Dedifferentiated amniotic fluid mesenchymal stem cell (primary cell): Measurements from ENCODE around the gene BRD4.

Source experiments
- DNase-seq: peaks from one replicate; pipeline ENCODE4 v3.0.0-alpha.2; 2016; ENCODE audit errors: extremely low spot score

Gene BRD4

DNA sequence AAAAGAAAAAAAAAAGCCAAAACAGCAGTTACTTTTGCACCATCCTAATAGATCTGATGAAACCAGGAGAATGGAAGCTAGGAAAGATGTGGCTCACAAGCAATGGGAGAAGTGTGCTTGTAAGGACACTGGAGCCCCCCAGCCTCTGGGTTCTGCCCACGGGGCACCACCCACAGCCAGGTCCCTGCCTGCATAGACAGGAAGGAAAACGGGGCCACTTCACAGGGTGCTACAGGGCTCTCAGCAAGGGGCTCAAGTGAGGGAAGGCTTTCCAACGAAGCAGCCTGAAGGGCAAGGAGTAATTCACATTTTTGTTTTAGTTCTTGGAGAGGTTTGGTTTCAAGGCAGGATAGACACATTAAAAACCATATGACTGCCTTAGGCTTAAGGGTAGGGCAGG, 42.7 kb downstream of the BRD4 start:
- DNase-seq = no peak

DNA sequence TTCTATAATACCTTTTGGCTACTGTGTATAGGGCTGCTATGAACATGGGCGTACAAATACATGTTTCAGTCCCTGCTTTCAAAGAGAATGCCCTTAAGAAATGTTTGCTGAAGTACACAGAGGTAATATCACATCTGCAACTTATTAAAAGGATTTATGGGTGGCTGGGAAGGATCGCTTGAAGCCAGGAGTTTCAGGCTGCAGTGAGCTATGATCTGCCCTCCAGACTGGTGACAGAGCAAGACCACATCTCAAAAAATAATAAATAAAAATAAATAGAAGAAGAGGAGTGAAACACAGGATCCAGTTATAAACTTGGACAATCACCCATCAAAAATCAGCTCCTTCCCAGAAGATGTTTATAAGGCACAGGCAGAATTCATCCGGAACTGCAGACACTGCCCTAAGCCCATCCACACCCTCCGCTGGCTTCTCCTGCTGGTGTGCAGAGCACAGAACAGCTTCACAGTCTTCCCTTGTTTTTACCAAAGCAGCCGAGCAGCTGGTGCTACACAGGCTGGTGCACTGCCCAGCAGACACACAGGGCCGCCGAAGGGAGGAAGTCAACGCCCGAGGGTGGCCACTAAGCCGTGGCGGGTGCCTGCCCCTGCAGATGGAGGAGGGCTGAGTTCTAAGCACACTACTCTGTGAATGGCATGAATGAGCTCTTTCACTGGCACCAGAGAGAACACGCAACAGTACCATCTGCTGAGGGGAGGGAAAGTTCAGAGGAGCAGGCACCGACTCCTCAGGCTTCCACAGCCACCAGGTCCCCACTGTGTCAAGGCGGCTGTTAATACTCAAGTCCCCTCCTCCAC, 44.0 kb downstream of the BRD4 start:
- peak; percentile 39 for DNase-seq

DNA sequence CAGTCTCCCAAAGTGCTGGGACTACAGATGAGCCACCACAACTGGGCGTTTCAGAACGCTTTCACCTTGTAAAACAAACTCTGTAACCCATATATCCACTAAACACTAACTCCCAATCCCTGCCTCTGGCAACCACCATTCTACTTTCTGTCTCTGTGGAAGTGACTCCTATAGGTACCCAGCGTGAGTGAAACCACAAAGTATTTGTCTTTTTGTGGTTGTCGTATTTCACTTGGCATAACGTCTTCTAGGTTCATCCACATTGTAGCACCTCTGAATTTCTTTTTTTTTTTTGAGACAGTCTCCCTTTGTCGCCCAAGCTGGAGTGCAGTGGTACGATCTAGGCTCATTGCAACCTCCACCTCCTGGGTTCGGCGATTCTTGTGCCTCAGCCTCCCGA, 44.8 kb downstream of the BRD4 start:
- no peak for DNase-seq

DNA sequence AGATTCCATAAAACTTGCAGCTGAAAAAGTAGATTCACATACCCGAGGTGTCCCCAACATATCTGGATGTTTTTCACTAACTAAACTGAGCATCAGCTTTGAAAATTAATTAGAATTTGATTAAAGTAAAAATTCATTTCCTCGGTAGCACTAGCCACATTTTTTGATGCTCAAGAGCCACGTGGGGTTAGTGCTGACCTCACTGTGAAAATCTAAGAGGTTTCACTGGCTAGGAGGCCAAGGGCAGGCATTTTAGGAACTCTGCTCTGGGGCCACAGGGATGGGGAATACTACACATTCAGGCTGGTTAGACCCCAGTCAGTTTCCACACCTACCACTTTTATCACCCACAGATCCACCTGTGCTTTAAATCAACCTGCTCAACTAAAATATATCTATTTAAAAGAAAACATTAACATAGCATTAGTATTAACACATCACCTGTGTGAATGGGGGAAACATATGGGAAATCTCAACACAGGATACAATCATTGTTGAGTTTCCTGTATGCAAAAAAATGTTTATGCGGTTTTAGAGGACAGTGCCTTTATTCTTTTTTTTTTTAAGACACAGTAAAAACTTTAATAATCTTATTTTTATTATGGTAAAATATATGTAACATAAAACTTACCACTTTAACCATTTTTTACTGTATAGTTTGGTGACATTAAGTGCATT, 45.5 kb downstream of the BRD4 start:
- no peak for DNase-seq

DNA sequence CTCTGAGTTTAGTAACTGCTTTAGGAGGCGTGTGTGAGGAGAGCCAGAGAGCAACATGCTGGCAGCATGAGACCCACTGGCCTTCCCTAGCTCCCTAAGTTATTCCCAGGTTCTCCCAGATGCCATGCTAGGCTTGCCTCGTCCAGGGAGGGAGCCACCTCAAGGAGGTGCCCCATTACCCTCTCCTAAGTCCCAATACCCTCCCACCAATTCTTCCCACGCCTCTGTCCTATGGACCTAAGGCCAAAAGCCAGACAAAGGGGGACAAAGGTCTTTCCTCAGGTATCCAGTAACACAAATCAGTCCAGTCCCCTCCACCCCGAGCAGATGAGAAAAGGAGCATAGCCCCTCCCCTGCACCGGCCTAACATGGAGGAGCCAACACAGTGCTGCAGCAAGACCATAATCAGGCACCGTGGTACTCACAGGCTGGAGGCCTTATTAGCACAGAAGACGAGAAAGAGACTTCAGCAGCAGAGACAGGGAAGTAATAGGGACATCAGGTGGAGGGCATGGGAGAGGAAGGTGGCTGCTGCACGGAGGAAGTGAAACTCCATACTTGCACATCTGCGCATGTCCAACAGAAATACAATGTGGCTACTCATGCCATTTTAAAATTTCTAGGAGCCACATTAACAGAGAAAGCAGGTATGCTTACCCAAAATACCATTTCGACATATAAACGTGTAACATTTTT, 46.3 kb downstream of the BRD4 start:
- DNase-seq = no peak

DNA sequence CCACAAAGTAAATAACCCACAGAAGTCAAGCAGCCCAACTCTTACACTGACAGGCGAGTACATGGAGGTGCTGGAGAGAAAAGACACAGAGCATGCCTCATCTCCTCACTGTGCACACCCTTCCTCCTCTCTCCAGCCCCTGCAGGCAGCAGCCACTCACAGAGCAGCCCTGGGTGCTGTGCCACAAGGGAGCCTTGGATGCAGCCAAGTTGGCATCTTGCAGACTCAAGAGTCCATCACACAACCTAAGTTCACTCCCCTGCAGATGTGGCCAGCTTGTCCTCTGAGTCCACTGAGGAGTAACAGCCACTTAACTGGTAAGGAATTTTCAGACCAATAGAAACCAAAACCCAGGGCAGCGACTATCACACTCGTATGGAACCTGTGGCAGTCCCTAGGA, 47.4 kb downstream of the BRD4 start:
- DNase-seq = no peak

DNA sequence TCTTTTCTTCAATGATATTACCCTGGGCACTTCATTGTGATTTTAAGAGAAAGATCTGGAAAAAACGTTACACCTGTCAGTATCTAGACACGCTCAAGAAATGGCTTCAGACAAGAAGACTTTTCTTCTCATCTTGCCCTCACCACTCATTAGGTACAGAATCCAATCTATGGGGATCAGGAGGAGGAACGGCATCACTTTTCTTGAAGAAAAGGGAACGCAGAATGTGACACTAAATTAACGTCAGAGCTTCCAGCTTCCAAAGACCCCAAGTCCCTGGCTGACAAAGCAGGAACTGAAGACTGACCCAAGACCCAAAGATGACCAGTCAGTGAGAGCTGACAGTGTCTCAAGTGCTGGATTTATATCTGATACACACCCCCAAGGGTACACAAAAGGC, 48.2 kb downstream of the BRD4 start:
- DNase-seq = no peak

DNA sequence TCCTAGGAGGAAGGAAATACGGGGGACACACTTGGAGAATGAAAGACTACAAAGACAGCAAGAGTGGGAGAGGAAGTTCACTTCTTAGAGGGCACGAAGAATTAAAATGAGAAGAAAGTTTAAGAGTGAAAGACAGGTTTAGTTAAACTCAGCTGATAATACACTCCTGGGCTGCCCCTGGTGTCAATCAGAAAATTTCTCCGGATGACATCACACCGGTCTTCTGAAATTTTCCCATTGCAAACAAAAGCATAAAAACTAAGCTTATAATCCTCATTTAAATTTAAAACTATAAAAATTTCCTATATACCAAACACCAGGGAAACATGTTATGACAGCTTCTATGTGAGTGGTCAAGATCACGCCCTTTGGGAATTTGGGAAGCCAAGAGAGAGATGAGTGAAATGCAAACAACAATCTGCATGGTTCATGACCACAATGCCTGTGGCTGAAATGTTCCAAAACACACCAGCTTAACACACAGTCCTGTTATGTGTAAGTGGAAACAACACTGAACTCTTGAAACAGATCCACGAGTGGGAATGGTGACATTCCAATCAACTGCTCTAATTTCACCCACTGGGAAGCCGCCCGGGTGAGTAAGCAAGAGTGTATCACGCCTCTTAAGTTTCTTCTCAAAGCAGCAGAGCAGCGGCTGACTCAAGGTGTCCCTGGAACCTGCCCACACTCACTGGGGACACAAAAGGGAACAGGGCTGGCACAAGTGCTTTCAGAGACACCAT, 49.0 kb downstream of the BRD4 start:
- DNase-seq = peak; percentile 69

DNA sequence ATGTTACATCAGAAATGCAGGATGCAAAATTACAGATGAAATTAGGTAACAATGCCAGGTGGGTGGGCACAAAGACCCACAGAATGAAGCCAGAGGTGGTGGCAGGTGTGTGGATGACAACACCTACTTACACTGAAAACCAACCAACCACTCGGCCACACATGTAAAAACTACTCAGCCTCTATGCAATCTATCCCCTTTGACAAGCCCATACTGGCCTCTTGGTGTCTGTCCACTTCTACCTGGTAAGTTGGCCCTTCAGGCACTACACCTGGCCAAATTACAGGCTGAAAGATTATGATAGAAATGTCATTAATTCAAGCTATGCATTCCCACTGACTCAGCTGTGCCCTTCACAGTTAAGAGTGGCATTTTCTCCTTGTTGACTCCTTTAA, 50.0 kb downstream of the BRD4 start:
- DNase-seq = no peak

DNA sequence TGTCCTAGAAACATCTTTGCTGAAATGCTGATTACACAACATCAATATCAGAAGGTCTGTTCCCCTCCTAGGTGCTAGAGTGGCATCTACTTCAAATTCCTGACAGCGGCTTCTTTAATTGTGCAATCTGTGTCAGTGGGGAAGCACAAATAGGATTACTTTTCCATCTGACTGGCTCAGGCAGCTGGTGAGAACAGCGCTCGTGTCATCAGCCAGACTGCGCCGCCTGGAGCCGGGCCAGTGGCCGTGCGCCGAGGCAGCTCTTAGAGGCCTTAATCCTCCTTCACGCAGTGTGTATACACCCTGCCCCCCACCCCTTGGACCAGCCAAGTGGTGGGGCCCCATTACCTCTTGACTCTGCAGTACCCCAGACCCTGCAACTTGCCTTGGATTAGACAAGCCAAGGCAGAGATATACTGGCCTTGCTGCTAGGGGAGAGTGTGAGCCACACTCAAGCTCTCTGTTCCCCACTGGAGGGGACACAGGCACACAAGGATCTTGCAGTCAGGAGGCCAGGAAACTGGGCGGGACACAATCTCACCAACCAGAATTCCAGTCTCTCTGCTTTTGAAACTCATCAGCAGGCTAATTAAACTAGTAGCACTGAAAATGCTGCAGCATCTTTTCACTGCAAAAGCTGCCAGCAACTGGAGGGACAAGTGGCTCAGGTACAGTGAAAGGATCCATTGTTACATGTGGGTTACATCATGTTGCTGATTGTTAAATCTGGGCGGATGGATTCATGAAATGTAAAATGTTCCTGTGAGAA, 51.2 kb downstream of the BRD4 start:
- DNase-seq = peak; percentile 75

DNA sequence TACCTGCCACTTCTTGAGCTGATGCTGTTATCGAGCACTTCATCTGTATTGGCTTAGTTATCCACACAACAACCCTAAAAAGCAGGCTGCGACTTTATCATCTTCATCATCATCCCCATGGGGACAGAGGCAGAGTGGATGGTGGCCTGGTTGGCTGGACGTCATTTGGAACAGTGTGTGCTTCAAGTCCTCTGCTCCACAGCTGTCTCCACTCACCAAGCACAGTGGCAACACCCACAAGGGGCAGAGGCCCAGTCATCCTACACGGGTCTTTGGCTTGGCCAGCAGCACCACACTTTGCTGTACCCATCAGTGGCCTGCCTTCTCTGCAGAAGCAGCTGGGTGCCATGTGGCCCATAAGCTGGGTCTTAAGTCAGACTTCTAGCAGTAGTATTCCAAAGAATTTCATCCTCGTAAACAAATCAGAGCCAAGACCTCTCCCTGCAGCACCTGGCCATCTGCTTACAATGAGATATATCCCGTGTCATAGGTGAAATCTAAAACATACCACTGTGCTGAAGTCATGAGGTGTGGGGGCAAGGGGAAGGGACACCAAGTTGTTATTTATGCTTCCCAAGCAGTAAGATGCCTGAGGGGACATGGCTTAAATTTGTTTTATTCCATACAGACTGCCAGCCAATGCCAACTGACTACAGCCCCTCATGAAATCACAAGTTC, 52.2 kb downstream of the BRD4 start:
- no peak for DNase-seq

DNA sequence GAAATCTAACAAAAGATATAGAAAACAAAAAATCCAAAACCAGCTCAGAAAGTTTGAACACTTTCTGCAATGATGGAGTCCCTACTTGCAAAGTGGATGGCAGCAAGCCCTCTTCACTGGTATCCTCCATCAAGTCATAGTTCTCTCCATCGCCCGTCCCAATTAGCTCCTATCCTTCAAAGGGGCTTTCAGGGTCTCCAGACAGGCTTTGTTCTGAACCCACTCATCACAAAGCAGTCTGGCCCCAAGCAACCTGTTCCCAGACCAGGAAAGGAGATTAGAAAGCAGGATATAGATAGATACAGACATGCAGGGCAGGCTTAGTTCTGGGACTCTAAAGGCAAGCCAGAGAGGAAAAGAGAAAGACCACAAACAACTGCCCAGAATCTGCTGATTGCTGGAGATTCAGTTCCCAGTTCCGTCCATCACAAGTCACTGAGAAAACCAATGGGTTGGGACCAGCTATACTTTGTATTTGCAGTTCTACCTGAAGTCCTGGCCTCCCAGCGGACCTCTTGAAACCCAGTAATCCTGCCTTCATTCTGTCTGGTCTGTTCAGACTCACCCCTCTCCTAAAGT, 52.9 kb downstream of the BRD4 start:
- no peak for DNase-seq

DNA sequence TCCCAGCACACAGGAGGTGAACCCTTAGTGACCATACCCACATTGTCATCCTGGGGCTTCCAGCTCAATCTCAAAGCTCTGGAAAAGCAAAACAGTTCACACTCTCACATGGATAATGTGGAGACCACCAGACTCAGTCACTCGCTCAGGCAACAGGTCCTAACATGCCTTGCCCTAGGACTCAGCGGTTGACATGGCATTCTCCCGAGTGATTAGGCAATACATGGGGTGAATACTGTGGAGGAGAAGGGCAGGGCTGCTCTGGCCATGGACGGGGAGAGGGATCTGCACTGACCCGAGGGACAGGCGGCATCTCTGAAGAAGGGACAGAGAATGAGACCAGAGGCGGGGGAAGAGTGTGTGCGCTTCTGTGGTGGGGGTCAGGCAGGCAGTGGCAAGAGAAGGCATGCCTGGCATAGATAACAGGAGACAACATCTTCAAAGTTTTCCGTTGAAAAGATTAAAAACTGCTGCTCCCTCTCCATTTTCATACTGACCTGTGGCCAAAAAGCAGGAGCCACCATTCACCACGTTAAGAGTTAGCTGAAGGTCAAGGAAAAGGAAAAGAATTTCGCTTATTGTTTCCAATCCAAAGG, 55.6 kb downstream of the BRD4 start:
- DNase-seq = no peak

DNA sequence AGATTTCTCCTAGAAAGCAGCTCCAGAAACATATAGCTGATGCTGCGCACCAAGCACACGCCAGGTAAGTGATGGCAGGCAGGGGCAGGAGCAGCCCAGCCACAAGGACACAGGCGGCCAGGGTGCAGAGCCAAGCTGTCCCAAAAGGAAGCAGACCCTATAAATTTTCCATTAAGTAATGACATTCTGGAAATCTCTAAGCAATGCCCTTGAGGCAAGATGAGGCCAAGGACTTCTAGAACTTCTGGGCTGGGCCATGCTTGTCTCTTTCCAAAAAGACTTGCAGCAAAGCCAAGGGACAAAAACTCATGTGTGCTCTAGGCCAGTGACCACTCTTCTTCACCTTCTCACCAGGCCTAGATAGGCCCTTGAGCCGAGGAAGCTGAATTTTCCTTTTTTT, 57.9 kb downstream of the BRD4 start:
- DNase-seq = no peak

DNA sequence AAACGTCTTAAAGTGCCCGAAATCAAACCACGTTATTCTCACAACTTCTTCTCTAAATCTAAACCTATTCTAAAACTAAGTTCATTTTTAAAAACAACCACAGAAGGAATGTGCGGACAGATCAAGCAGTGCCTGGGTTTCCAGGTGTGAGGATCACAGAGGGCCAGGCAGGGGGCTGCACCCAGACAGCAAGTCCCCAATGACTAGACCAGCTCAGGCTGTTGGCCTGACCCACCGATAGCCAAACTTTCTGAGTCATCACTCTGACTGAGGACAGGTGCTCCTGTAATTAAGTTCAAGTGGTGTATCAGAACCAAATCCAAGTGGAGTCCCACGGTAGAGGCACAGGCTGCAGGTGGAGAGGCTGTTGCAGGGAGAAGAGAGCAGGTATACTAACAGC, 62.5 kb downstream of the BRD4 start:
- DNase-seq = no peak

DNA sequence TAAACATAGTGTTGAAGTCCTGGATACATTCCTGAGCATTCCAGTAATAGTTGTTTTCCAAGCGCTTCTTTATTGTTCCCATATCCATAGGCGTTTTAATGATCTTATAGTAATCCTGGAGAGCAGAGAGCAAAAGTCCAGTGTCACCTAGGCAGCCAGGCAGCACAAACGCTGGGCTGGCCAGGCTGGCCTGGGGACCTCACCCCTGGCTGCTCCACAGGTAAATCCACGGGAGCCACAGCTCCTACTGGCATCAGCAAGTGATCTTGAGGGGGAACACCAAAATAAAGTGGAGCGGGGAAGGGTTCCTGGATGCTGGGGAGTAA, 63.4 kb downstream of the BRD4 start:
- DNase-seq = no peak

DNA sequence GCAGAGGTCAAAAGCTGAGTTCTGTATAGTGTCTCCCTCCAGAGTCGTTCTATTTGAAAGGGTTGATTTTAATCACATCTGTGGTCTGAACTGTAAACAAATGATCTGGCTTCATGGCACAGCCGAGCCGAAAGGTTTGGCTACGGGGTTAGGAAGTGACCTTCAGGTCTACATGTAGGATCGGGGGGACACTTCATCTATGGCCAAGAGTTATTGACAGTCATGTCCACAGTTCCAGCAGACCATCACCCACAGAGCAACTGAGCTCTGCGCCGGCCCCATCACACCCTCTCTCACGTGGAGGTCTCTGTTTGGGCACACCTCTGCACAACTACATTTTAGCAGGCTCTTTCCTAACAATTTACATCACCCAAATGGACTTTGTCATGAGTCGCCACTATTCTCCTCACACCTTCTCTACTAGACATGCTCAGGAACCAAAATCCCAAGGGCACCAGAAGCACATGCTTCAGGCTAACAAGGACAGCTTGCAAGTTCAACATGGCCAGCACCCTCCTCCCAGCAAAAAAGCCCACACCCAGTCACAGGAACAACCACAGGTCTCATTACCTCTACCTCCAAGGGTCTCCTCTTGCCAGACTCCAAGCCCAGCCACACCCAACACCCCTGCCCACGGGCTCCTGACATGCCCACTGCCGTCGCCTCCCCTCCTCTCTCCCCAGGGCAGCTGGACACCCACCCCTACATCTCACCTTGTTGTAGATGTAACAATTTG, 64.0 kb downstream of the BRD4 start:
- DNase-seq = no peak

DNA sequence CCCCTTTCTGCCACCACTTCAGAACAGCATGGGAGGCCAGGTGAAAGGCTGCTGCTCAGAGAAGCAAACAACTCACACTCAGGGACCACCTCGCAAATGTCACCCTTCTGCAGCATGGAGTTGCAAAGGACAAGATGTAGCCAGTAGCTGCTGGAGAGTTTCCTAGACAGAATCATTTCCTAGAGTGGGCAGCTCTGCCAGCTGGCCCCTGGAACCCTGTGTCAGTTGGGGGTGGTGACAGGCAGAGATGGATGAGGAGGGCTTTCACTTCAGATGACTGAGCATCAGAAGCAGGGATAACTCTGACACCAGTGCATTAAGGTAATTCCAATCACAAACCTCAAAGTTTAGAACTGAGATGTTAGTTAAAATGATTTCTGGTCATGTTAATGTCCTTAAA, 65.7 kb downstream of the BRD4 start:
- DNase-seq = no peak

DNA sequence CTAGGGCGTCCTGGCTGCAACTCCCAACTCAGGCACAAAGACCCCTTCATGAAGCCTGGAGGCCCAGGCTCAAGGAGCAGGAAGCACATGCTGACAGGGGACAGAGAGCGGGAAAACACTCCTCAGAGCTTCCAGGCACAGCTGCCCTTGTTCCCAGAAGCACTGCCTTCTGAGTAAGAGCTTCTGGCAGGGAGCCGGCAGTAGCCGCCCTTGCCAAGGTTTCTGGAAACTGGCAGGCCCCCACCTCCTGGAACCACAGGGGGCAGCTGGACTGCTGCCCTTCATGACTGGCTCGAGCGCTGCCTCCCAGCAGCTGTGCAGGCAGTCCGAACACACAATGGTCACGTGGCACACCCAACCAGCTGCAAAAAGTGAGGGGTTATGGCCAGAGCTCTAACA, 66.5 kb downstream of the BRD4 start:
- peak; percentile 86 for DNase-seq
